GM12864 (cell line): ENCODE data around the gene UGT1A3.
"Not testable (repeated sequence)": the region's sequence is repeated elsewhere in the genome, so short reads cannot be mapped to it uniquely, and the experiment has no call there.

Experiments
- DNase-seq: peaks from one replicate; pipeline ENCODE4 v3.0.0-alpha.2; 2011; ENCODE audit warnings: low read depth
- H3K4me3 ChIP-seq: 2 replicates; pipeline ENCODE4 v1.5.1; 2011; ENCODE audit warnings: mild to moderate bottlenecking, low read depth, low read length, control low read depth
- CTCF ChIP-seq: IDR thresholded peaks from 2 replicates; pipeline ENCODE4 v1.5.1; 2011; ENCODE audit warnings: low read depth, mild to moderate bottlenecking, moderate library complexity, low read length, control low read depth, inconsistent platforms; ENCODE audit errors: missing control alignments

The UGT1A3 gene

DNA sequence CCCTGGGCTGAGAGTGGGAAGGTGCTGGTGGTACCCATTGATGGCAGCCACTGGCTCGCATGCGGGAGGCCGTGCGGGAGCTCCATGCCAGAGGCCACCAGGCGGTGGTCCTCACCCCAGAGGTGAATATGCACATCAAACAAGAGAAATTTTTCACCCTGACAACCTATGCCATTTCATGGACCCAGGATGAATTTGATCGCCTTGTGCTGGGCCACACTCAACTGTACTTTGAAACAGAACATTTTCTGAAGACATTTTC lies 18.4 kb downstream of the UGT1A3 start:
- no peak for DNase-seq
- H3K4me3 ChIP-seq, result no peak overlapping the region
- TF ChIP-seq CTCF, result no peak

- not testable (repeated sequence) for DNase-seq, H3K4me3 ChIP-seq
Measured at GRCh38 chr2:233750689-233751088, 21.8 kb downstream of the UGT1A3 start.

GRCh38 chr2:233751212-233752009 lies 22.6 kb downstream of the UGT1A3 start:
- not testable (repeated sequence) for H3K4me3 ChIP-seq, DNase-seq

DNA sequence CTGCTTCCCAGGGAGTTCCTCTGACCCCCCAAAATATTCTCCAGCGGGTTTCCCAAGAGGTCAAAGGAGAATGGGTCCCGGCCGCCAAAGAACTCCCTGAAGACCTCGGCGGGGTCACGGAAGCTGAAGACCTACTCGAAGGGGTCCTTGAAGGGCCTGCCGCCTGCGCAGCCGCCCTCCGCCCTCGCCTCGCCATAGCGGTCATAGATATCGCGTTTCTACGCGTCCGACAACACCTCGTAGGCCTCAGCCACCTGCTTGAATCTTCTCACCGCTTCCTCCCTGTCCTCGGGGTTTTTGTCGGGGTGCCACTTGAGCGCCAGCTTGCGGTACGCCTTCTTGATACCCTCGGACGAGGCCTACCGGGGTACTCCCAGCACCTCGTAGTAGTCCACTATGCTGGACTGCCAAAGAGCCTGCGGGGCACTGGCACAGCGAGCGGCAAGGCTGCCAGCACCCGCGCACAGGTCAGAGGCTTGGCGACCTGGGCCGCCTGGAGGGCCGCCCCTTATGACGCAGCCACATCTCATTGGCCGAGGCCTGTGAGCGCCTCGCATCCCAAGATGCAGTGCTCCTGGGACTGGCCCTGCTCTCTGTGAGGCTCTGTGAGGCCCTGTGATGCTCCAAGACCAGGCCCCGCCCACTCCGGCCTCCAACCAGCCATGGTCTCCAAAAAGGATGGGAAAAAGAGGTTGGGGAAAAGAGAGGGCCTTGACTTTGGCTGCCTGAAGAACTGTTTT lies 26.2 kb downstream of the UGT1A3 start:
- no peak for TF ChIP-seq CTCF
- DNase-seq, result no peak
- no peak overlapping the region for H3K4me3 ChIP-seq

- DNase-seq, result no peak
- TF ChIP-seq CTCF, result no peak
- H3K4me3 ChIP-seq, result no peak overlapping the region
Measured at GRCh38 chr2:233756429-233757081, 27.7 kb downstream of the UGT1A3 start.

DNA sequence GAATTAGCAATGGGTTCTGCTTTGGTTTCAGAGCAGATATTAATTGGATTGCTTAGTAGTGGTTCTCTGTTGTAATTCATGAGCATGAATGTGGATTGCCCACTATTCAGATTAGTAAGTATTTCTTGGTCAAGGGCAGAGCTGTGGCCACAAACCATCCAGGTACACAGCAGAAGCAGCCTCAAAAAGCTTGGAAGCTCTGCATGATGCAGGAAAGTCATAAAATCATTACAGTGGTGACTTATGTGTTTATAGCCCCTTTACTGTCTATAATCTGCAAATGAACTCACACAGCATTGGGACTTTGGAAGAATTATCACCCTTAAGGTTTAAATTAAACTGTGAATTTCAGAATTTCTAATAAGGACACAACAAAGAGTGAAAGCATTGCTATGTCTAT lies 29.3 kb downstream of the UGT1A3 start:
- no peak overlapping the region for H3K4me3 ChIP-seq
- no peak for TF ChIP-seq CTCF
- no peak for DNase-seq

GRCh38 chr2:233758849-233759248 lies 30.0 kb downstream of the UGT1A3 start:
- no peak for DNase-seq
- no peak for TF ChIP-seq CTCF
- H3K4me3 ChIP-seq, result no peak overlapping the region

- no peak for TF ChIP-seq CTCF
- H3K4me3 ChIP-seq, result no peak within 1 kb of the TSS
- no peak for DNase-seq
Measured at GRCh38 chr2:233760043-233760442, 31.2 kb downstream of the UGT1A3 start, which contains the start of gene UGT1A1. TSS of gene UGT1A1 (plus strand) at chr2:233760270. CDS start at chr2:233760288, 18 bp downstream.
